ENCODE data around the gene BEGAIN. TPM values are rescaled to one million over a fixed set of nuclear protein-coding genes. Genes with fewer than 3 reads are reported as not detected.

Gene BEGAIN
- total RNA-seq, 1 donor from 2014 or later = 7.0 TPM

GRCh38 chr14:100532906-100533655, 54.1 kb downstream of the BEGAIN start:
- Mint-ChIP-seq H3K27me3 (ENCODE audit: unreplicated experiment) (peaks cover 5% of the 10 kb centered on the region), H3K36me3 (ENCODE audit: unreplicated experiment) (no peaks in the 10 kb centered on the region), H3K4me3 (ENCODE audit: unreplicated experiment) (no peak overlapping the region), H3K27ac (ENCODE audit: unreplicated experiment) (no peak overlapping the region), H3K4me1 (ENCODE audit: low read depth, unreplicated experiment) (peaks cover 3% of the 10 kb centered on the region), H3K9me3 (ENCODE audit: unreplicated experiment) (peaks cover 6% of the 10 kb centered on the region)
- peak; percentile 10 for DNase-seq
- TF ChIP-seq CTCF (IDR thresholded peaks at IDR 0.05; ENCODE audit: partially characterized antibody, unreplicated experiment) = no peak

- no peak for TF ChIP-seq CTCF (IDR thresholded peaks at IDR 0.05; ENCODE audit: partially characterized antibody, unreplicated experiment)
- Mint-ChIP-seq H3K9me3 (ENCODE audit: unreplicated experiment) (peaks cover 6% of the 10 kb centered on the region), H3K36me3 (ENCODE audit: unreplicated experiment) (no peaks in the 10 kb centered on the region), H3K27ac (ENCODE audit: unreplicated experiment) (no peak overlapping the region), H3K4me1 (ENCODE audit: low read depth, unreplicated experiment) (peaks cover 3% of the 10 kb centered on the region), H3K27me3 (ENCODE audit: unreplicated experiment) (peaks cover 2% of the 10 kb centered on the region), H3K4me3 (ENCODE audit: unreplicated experiment) (no peak overlapping the region)
- DNase-seq = peak; percentile 22
These were observed 54.9 kb downstream of the BEGAIN start for GRCh38 chr14:100532154-100532861.

- H3K27me3 Mint-ChIP-seq (ENCODE audit: unreplicated experiment) = peaks cover 2% of the 10 kb centered on the region
- H3K9me3 Mint-ChIP-seq (ENCODE audit: unreplicated experiment) = peaks cover 6% of the 10 kb centered on the region
- H3K36me3 Mint-ChIP-seq (ENCODE audit: unreplicated experiment) = no peaks in the 10 kb centered on the region
- peak; percentile 10 for DNase-seq
- no peak overlapping the region for H3K4me3 Mint-ChIP-seq (ENCODE audit: unreplicated experiment)
- H3K4me1 Mint-ChIP-seq (ENCODE audit: low read depth, unreplicated experiment) = peaks cover 3% of the 10 kb centered on the region
- no peak overlapping the region for H3K27ac Mint-ChIP-seq (ENCODE audit: unreplicated experiment)
- TF ChIP-seq CTCF (IDR thresholded peaks at IDR 0.05; ENCODE audit: partially characterized antibody, unreplicated experiment) = no peak
These were observed 55.8 kb downstream of the BEGAIN start for GRCh38 chr14:100531152-100532121.

GRCh38 chr14:100530270-100531072, 56.7 kb downstream of the BEGAIN start:
- H3K27ac Mint-ChIP-seq (ENCODE audit: unreplicated experiment) = no peak overlapping the region
- TF ChIP-seq CTCF (IDR thresholded peaks at IDR 0.05; ENCODE audit: partially characterized antibody, unreplicated experiment) = no peak
- H3K9me3 Mint-ChIP-seq (ENCODE audit: unreplicated experiment) = peaks cover 3% of the 10 kb centered on the region
- peaks cover 2% of the 10 kb centered on the region for H3K27me3 Mint-ChIP-seq (ENCODE audit: unreplicated experiment)
- DNase-seq = no peak
- no peak overlapping the region for H3K4me3 Mint-ChIP-seq (ENCODE audit: unreplicated experiment)
- H3K36me3 Mint-ChIP-seq (ENCODE audit: unreplicated experiment) = no peaks in the 10 kb centered on the region
- peaks cover 8% of the 10 kb centered on the region for H3K4me1 Mint-ChIP-seq (ENCODE audit: low read depth, unreplicated experiment)
